SK-N-SH (cell line): ENCODE data around the gene SNX5. TPM values are rescaled to one million over a fixed set of nuclear protein-coding genes. Genes with fewer than 3 reads are reported as not detected.

ENCODE experiments used
- CTCF ChIA-PET: fragments of 300-600, 350-600 bp; formaldehyde crosslinking; extraction: SDS; loops from one replicate; lab custom pipeline; 2021; lab: Yijun Ruan, JAX
- POLR2A ChIA-PET: fragments of 350-600 bp; sonication (Branson Sonifier 250); formaldehyde crosslinking; extraction: SDS; loops from one replicate; lab custom pipeline; 2020; ENCODE audit warnings: antibody characterized with exemption, inconsistent platforms; lab: Yijun Ruan, JAX
- DNase-seq: peaks from one replicate; pipeline ENCODE4 v3.0.0; 2012
- H2AFZ ChIP-seq: fragments of 200-600 bp; sonication (generic); 2 replicates; pipeline ENCODE4 v1.8.1; 2016; ENCODE audit warnings: antibody characterized with exemption, mild to moderate bottlenecking, low read depth
- H3F3A ChIP-seq: fragments of 200-600 bp; sonication (generic); replicated peaks from 2 replicates; pipeline ENCODE3; 2016; ENCODE audit warnings: antibody characterized with exemption, mild to moderate bottlenecking; ENCODE audit not compliant: insufficient read depth
- H3K27ac ChIP-seq, 2 experiments: fragments of 200-500 bp in 1 of 2; fragments of 200-600 bp in 1 of 2; sonication (Bioruptor generic) in 1 of 2; sonication (generic), shearing (Covaris generic) in 1 of 2; 2 replicates each; pipeline versions ENCODE4 v1.5.1 to v1.6.1; 2014 to 2016; ENCODE audit warnings: low read depth in 2 of 2, inconsistent platforms in 1 of 2, low read length in 1 of 2, mild to moderate bottlenecking in 1 of 2, mixed read lengths in 1 of 2
- H3K27me3 ChIP-seq: fragments of 200-600 bp; sonication (generic), shearing (Covaris generic); 2 replicates; pipeline ENCODE4 v1.6.1; 2016; ENCODE audit warnings: mixed run types; ENCODE audit not compliant: insufficient read depth
- H3K36me3 ChIP-seq, 2 experiments: fragments of 200-500 bp in 1 of 2; fragments of 200-600 bp in 1 of 2; sonication (Bioruptor generic) in 1 of 2; sonication (generic) in 1 of 2; replicated peaks in 1 of 2; 2 replicates each; pipeline versions ENCODE3 to v1.5.1; 2014 to 2016; ENCODE audit warnings: low read length in 1 of 2, mild to moderate bottlenecking in 1 of 2; ENCODE audit not compliant: insufficient read depth in 2 of 2, control insufficient read depth in 1 of 2
- H3K4me1 ChIP-seq, 2 experiments: fragments of 200-500 bp in 1 of 2; fragments of 200-600 bp in 1 of 2; sonication (Bioruptor generic) in 1 of 2; sonication (generic), shearing (Covaris generic) in 1 of 2; 2 replicates each; pipeline versions ENCODE4 v1.5.1 to v1.6.1; 2014 to 2016; ENCODE audit warnings: low read depth in 1 of 2, low read length in 1 of 2, mixed run types in 1 of 2; ENCODE audit not compliant: insufficient read depth in 2 of 2, control insufficient read depth in 1 of 2
- H3K4me2 ChIP-seq: fragments of 200-600 bp; sonication (generic), shearing (Covaris generic); 2 replicates; pipeline ENCODE4 v1.6.1; 2017; ENCODE audit warnings: mixed run types
- H3K4me3 ChIP-seq, 2 experiments: fragments of 200-500 bp in 1 of 2; fragments of 200-600 bp in 1 of 2; sonication (Bioruptor generic) in 1 of 2; sonication (generic), shearing (Covaris generic) in 1 of 2; 2 replicates each; pipeline versions ENCODE4 v1.5.1 to v1.8.1; 2014 to 2016; ENCODE audit warnings: low read depth in 2 of 2, inconsistent platforms in 1 of 2, low read length in 1 of 2, mild to moderate bottlenecking in 1 of 2, mixed read lengths in 1 of 2, moderate library complexity in 1 of 2
- H3K79me2 ChIP-seq: fragments of 200-600 bp; sonication (generic); 2 replicates; pipeline ENCODE4 v1.8.1; 2017; ENCODE audit warnings: mild to moderate bottlenecking; ENCODE audit not compliant: insufficient read depth
- H3K9ac ChIP-seq: fragments of 200-600 bp; sonication (generic); 2 replicates; pipeline ENCODE4 v1.6.1; 2017; ENCODE audit warnings: mixed run types
- H3K9me2 ChIP-seq: fragments of 200-600 bp; sonication (generic); 2 replicates; pipeline ENCODE4 v1.6.1; 2017; ENCODE audit warnings: mixed run types
- H3K9me3 ChIP-seq: fragments of 200-600 bp; sonication (generic); 2 replicates; pipeline ENCODE4 v1.6.1; 2017; ENCODE audit warnings: mixed run types, mild to moderate bottlenecking, moderate library complexity
- H4K20me1 ChIP-seq: fragments of 200-600 bp; sonication (generic); 2 replicates; pipeline ENCODE4 v1.6.1; 2017; ENCODE audit warnings: mild to moderate bottlenecking, mixed run types; ENCODE audit not compliant: insufficient read depth
- CHD2 ChIP-seq: fragments of 150-350 bp; IDR thresholded peaks from 2 replicates; pipeline ENCODE4 v1.6.1; 2018; ENCODE audit warnings: low read length; ENCODE audit not compliant: partially characterized antibody
- EP300 ChIP-seq, 2 experiments: IDR thresholded peaks; 2 replicates each; pipeline versions ENCODE4 v1.4.0 to v1.6.1; 2012; ENCODE audit warnings: borderline replicate concordance in 1 of 2, low read depth in 1 of 2, low read length in 1 of 2
- EZH2phosphoT487 ChIP-seq: fragments of 200-600 bp; sonication (generic); IDR thresholded peaks from 2 replicates; pipeline ENCODE4 v1.6.1; 2017; ENCODE audit warnings: low read depth, mixed run types, mild to moderate bottlenecking, antibody characterized with exemption, moderate library complexity, borderline replicate concordance
- FOSL2 ChIP-seq: IDR thresholded peaks from 2 replicates; pipeline ENCODE4 v1.4.0; 2012; ENCODE audit warnings: low read depth, mild to moderate bottlenecking, moderate library complexity, borderline replicate concordance
- FOXJ3 ChIP-seq: sonication (generic); formaldehyde crosslinking; IDR thresholded peaks from 2 replicates; pipeline ENCODE4 v1.5.1; 2020; ENCODE audit warnings: mild to moderate bottlenecking, missing genetic modification reagents
- GABPA ChIP-seq: IDR thresholded peaks from 2 replicates; pipeline ENCODE4 v1.4.0; 2012; ENCODE audit warnings: low read depth, mild to moderate bottlenecking
- GATA2 ChIP-seq: sonication (generic); formaldehyde crosslinking; IDR thresholded peaks from 2 replicates; pipeline ENCODE4 v1.5.0; 2020; ENCODE audit warnings: mild to moderate bottlenecking, missing genetic modification reagents
- MXI1 ChIP-seq: IDR thresholded peaks from 2 replicates; pipeline ENCODE4 v1.6.1; 2012; ENCODE audit warnings: mild to moderate bottlenecking, low read depth, low read length, improper control_type of control experiment
- NRF1 ChIP-seq: IDR thresholded peaks from 2 replicates; pipeline ENCODE4 v1.6.1; 2012; ENCODE audit warnings: low read depth, mild to moderate bottlenecking, low read length
- POLR2AphosphoS5 ChIP-seq: IDR thresholded peaks from 2 replicates; pipeline ENCODE4 v1.6.1; 2012; ENCODE audit warnings: low read depth, low read length
- RAD21 ChIP-seq: IDR thresholded peaks from 2 replicates; pipeline ENCODE4 v1.6.1; 2012; ENCODE audit warnings: mild to moderate bottlenecking, low read length
- RCOR1 ChIP-seq: fragments of 150-350 bp; IDR thresholded peaks from 2 replicates; pipeline ENCODE4 v1.6.1; 2017; ENCODE audit warnings: antibody characterized with exemption, low read length
- RFX5 ChIP-seq: IDR thresholded peaks from 2 replicates; pipeline ENCODE4 v1.6.1; 2012; ENCODE audit warnings: mild to moderate bottlenecking, improper control_type of control experiment, low read length
- TAF1 ChIP-seq: IDR thresholded peaks from 2 replicates; pipeline ENCODE4 v1.6.1; 2012; ENCODE audit warnings: low read depth, mild to moderate bottlenecking, low read length, moderate library complexity, borderline replicate concordance
- TCF12 ChIP-seq: IDR thresholded peaks from 2 replicates; pipeline ENCODE4 v1.4.0; 2012
- USF2 ChIP-seq: fragments of 150-350 bp; IDR thresholded peaks from 2 replicates; pipeline ENCODE4 v1.6.1; 2017; ENCODE audit warnings: antibody characterized with exemption, low read length, low read depth, borderline replicate concordance
- WGBS: methylation state at CpG from one replicate; pipeline ENCODE4 v1.1.6; 2017; ENCODE audit warnings: low lambda C conversion rate; 5-methylcytosine and 5-hydroxymethylcytosine counted together
- polyA plus RNA-seq, 3 experiments: library from polyadenylated mRNA; depleted of rRNA; stranded (reverse); fragments of >200 nt; gene quantifications; 2 replicates each; pipeline ENCODE4 v1.2.3, GENCODE V29; 2012
- TF ChIP-seq, protein P1 (sequence below): IDR thresholded peaks from 2 replicates; pipeline ENCODE4; 2012
- TF ChIP-seq, protein P2 (sequence below): fragments of 200-600 bp; sonication (generic); IDR thresholded peaks from 2 replicates; pipeline ENCODE4 v1.6.1; 2017; ENCODE audit warnings: antibody characterized with exemption, mild to moderate bottlenecking, moderate library complexity
- TF ChIP-seq, protein P3 (sequence below): IDR thresholded peaks from 2 replicates; pipeline ENCODE4 v1.4.0; 2012; ENCODE audit warnings: low read depth

The SNX5 gene
- polyA plus RNA-seq, 1 of the 3 experiments (the other 2 are of a cell fraction): 76.2 TPM

DNA sequence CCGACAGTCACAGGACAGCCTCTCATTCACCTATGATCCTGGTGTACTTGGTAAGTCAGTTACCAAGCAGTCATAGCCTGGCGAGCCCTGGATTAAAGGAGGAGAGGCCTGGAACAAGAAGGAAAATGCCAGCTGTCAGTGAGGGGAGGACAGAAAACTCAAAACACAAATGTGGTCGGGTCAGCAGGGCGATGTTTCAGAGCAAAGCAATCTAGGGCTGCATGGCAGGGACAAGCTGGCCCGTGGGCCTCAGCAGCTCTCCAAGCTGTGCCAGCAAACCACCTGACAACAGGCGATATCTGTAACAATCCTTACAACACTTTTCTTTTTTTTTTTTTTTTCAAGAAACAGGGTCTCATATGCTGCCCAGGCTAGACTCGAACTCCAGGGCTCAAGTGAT, 40.5 kb upstream of the SNX5 start:
- Histone ChIP-seq H3K4me1 (peaks cover 0 to 9% of the 10 kb centered on the region in 2 experiments; a peak in 1 of 4 replicates), H3K36me3 (no peaks in the 10 kb centered on the region), H3K27me3 (no peaks in the 10 kb centered on the region), H3K79me2 (no peaks in the 10 kb centered on the region), H2AFZ (no peak overlapping the region), H3K9ac (no peak overlapping the region), H4K20me1 (no peaks in the 10 kb centered on the region), H3K4me2 (no peak overlapping the region), H3K27ac (no peak overlapping the region), H3K4me3 (no peak overlapping the region), H3K9me2 (no peaks in the 10 kb centered on the region), H3K9me3 (no peaks in the 10 kb centered on the region), H3F3A (no peaks in the 10 kb centered on the region)
- CTCF ChIA-PET: interaction anchor here (4.9 kb wide), 1 partner anchor 13 kb away, joined by 19 read pairs; no protein-coding TSS in a partner anchor
- WGBS: 77% methylated on average over 7 of the region's 7 CpGs
- POLR2A ChIA-PET: no interaction called here
- TF ChIP-seq, protein P1, sequence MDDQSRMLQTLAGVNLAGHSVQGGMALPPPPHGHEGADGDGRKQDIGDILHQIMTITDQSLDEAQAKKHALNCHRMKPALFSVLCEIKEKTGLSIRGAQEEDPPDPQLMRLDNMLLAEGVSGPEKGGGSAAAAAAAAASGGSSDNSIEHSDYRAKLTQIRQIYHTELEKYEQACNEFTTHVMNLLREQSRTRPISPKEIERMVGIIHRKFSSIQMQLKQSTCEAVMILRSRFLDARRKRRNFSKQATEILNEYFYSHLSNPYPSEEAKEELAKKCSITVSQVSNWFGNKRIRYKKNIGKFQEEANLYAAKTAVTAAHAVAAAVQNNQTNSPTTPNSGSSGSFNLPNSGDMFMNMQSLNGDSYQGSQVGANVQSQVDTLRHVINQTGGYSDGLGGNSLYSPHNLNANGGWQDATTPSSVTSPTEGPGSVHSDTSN: no peak
- TF ChIP-seq MXI1: no peak
- TF ChIP-seq USF2: no peak
- no peak for TF ChIP-seq EZH2phosphoT487
- TF ChIP-seq FOXJ3: no peak
- no peak for TF ChIP-seq GATA2 (CRISPR knock-in tag)
- no peak for TF ChIP-seq RCOR1
- no peak for TF ChIP-seq POLR2AphosphoS5
- TF ChIP-seq NRF1: no peak
- no peak for TF ChIP-seq GABPA
- no peak for TF ChIP-seq TAF1
- no peak for TF ChIP-seq CHD2
- no peak for TF ChIP-seq RAD21
- TF ChIP-seq FOSL2: no peak
- no peak for TF ChIP-seq RFX5
- no peak for DNase-seq

DNA sequence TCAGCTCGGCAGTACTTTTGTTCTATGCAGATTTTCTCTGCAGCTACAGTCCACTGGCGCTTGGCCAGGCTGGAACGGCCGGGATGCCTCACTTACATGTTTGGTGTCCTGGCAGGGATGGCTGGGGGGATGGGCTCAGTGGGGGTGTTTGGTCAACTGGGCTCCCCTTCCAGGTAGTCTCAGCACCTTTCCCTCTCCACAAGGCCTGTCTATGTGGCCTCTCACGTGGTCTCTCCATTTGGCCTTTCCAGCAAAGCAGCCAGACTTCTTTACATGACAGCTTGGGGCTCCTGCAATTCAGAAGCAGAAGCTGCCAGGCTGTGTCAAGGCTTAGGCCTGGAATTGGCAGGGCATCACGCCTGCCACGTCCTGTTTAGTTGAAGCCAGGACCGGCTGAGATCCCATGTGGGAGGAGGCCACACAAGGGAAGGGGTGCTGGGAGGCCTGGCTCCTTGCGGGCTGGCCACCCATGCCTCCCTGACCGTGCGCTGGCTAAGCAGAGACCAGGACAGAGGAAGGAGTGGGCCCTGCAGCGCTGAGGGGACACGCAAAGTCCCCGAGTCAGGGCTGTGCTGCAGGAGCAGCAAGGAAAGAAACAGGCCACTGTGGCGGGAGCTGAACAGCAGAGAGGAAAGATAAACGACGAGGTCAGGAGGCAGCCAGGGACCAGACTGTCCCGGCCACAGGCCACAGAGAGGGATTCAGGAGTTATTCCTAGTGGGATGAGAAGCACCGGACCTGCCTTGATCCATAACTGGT, 39.1 kb upstream of the SNX5 start:
- no peak overlapping the region for H3K4me3 ChIP-seq
- H3K4me2 ChIP-seq: no peak overlapping the region
- POLR2A ChIA-PET: no interaction called here
- H3K79me2 ChIP-seq: no peaks in the 10 kb centered on the region
- no peak overlapping the region for H3K9ac ChIP-seq
- WGBS: 76% methylated on average over 18 of the region's 19 CpGs
- no peaks in the 10 kb centered on the region for H3K27me3 ChIP-seq
- H2AFZ ChIP-seq: no peak overlapping the region
- no peaks in the 10 kb centered on the region for H4K20me1 ChIP-seq
- H3K9me3 ChIP-seq: no peaks in the 10 kb centered on the region
- no peaks in the 10 kb centered on the region for H3K36me3 ChIP-seq
- peaks cover 0 to 9% of the 10 kb centered on the region in 2 experiments; a peak in 1 of 4 replicates for H3K4me1 ChIP-seq
- DNase-seq: peak; percentile 45
- H3K27ac ChIP-seq: no peak overlapping the region; a peak in 1 of 4 replicates
- CTCF ChIA-PET: interaction anchor here (0.6 to 4.9 kb wide), 3 partner anchors 9 to 110 kb away, joined by 3 to 19 read pairs (median 3); no protein-coding TSS in a partner anchor
- H3K9me2 ChIP-seq: no peaks in the 10 kb centered on the region
- TF ChIP-seq FOXJ3 (no peak), TCF12 (no peak), EP300 (IDR thresholded peaks at IDR 0.05; ENCODE audit: borderline replicate concordance in 1 of 2, low read depth in 1 of 2, low read length in 1 of 2) (no peak), USF2 (no peak), TAF1 (no peak), FOSL2 (no peak)
- TF ChIP-seq, protein P2, sequence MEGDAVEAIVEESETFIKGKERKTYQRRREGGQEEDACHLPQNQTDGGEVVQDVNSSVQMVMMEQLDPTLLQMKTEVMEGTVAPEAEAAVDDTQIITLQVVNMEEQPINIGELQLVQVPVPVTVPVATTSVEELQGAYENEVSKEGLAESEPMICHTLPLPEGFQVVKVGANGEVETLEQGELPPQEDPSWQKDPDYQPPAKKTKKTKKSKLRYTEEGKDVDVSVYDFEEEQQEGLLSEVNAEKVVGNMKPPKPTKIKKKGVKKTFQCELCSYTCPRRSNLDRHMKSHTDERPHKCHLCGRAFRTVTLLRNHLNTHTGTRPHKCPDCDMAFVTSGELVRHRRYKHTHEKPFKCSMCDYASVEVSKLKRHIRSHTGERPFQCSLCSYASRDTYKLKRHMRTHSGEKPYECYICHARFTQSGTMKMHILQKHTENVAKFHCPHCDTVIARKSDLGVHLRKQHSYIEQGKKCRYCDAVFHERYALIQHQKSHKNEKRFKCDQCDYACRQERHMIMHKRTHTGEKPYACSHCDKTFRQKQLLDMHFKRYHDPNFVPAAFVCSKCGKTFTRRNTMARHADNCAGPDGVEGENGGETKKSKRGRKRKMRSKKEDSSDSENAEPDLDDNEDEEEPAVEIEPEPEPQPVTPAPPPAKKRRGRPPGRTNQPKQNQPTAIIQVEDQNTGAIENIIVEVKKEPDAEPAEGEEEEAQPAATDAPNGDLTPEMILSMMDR: no peak
- TF ChIP-seq, protein P3, sequence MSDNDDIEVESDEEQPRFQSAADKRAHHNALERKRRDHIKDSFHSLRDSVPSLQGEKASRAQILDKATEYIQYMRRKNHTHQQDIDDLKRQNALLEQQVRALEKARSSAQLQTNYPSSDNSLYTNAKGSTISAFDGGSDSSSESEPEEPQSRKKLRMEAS: no peak
- no peaks in the 10 kb centered on the region for H3F3A ChIP-seq
